ENCODE data around the gene SPDYE18.
"Not testable (repeated sequence)": the region's sequence is repeated elsewhere in the genome, so short reads cannot be mapped to it uniquely, and the experiment has no call there.

SPDYE18 gene, protein sequence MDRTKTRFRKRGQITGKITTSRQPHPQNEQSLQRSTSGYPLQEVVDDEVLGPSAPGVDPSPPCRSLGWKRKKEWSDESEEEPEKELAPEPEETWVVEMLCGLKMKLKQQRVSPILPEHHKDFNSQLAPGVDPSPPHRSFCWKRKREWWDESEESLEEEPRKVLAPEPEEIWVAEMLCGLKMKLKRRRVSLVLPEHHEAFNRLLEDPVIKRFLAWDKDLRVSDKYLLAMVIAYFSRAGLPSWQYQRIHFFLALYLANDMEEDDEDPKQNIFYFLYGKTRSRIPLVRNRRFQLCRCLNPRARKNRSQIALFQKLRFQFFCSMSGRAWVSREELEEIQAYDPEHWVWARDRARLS

DNA sequence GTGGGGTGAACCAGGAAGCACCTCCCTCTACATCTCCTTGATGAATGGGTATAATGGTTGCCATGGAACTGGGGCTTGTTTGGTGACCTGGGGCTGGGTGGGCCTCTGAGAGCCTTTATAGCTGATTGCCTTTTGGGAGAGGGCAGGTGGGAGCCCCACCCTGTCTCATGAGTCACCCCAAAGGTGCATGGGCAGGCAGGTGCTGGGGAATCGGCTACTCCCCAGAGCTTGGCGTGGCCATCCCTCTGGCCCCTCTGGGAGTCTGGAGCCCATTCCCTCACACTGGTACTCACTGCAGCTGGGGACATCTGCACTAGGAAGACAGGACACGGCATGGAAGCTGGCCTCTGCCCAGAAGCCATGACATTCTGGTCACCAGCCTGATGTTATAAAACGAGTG is at the start of gene SPDYE18:
SPDYE18 (minus strand) TSS at position 2 of the 400 bp plus-strand sequence. CDS start 2,046 bp downstream, outside the sequence.
- FAIRE-seq = not testable (repeated sequence)

DNA sequence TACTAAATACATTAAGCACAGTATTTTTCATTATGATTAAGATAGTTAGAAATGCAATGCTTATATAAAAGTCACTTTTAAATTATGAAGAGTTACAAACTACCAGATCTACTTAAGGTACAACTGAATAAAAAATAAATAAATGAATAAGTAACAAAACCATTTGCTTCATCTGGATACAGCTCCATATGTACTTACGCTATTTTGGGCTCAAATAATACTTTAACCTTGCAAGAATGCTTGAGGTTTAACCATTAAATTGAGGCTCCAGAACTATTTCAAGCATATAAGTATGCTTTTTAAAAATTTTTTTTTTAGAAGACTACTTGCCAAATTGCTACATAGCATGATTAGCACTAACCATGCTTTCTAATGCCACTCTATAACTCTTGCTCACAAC is 46.0 kb upstream of the SPDYE18 start:
- FAIRE-seq = not testable (repeated sequence)

DNA sequence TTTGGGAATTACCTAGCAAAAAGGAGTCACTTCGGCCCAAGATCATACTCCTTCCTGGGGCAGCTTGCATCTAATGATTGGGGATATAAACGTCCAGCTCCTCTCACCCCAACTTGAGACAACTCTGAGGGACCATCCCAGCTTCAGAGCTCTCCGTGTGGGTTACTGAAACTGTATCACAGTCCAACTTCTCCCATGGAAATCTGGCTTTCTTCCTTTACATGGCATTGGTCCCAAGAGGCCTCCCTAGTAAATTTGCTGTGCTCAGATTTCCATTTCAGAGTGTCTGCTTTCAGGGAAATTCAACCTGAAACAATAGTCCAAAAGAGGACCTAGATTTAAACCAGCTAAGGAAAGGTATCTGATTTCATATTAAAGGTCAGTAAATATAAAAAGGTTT is 45.3 kb upstream of the SPDYE18 start:
- not testable (repeated sequence) for FAIRE-seq

DNA sequence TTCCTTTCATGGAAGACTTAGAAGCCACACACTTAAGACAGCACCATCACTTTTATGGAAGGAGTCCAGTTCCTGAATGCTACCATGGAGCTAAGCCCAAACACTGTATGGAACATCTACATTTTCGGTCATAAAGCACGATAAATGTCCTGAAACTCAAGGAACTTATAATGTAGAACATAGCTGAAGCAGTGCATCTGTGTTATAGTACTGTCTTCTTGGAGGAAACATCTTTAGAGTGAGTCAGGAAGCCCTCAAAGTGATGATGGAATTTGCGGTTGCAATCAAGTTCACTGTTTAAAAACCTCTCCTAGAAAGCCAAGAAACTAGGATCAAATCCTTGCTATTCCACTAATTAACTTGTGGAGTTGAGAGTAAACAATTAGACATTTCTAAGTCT is 43.5 kb upstream of the SPDYE18 start:
- FAIRE-seq = not testable (repeated sequence)

DNA sequence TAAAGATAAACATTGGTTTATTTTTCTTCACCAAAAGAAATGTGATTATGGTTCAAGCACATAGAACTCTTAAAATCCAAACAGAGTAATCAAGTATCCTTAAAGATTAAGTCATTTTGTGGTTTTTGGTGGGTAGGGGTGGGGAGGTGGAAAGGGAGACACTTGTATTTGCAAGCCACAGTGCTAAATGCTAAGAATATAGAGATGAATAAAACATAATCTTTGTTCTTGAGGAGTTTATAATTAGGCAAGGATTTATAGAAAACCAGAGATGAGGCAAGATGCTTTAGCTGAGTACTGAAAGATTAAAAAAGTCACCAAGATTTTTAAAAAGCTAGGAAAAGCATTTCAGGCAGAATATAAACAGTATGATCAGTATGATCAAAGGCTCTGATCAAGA is 40.3 kb upstream of the SPDYE18 start:
- FAIRE-seq = not testable (repeated sequence)

DNA sequence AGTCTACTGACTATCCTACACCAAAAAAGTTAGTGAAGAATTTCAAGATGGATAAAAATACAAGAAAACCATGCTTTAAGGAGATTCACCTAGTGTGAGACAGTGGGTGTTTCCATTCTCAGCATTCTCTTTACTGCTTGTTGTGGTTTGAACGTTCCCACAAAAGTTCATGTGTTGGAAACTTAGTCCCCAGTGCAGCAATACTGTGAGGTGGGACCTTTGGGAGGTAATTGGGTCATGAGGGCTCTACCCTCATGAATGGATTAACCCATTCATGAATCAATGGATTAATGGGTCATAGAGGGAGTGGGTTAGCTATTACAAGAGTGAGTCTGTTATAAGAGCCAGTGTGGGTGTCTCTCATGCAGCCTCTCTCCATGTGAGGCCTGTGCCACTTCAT is 38.8 kb upstream of the SPDYE18 start:
- not testable (repeated sequence) for FAIRE-seq

DNA sequence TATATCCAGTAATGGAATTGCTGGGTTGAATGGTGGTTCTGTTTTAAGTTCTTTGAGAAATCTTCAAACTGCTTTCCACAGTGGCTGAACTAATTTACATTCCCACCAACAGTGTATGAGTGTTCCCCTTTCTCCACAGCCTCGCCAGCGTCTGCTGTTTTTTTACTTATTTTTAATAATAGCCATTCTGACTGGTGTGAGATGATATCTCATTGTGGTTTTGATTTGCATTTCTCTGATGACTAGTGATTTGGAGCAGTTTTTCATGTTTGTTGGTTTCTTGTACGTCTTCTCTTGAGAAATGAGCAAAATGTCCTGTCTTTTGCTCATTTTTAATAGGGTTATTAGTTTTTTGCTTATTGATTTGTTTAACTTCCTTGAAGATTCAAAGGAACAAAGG is 38.1 kb upstream of the SPDYE18 start:
- not testable (repeated sequence) for FAIRE-seq

DNA sequence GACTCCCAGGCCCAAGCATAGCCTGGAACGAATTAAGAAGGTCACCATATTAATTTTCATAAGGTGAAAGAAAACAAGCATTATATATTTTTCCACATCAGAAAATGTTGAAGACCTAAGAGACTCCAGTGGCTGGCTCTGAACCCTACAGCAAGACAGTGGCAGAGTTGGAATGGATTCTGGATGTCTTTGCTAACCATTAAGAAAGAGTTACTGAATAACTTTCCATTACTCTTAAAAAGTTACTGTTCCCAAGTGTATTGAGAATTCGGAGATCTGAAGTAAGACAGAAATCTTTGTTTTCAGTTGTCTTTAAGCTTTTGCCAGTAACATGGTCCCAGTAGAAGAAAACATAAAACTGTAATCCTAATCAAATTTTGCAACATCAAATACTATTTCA is 29.9 kb upstream of the SPDYE18 start:
- FAIRE-seq = not testable (repeated sequence)

DNA sequence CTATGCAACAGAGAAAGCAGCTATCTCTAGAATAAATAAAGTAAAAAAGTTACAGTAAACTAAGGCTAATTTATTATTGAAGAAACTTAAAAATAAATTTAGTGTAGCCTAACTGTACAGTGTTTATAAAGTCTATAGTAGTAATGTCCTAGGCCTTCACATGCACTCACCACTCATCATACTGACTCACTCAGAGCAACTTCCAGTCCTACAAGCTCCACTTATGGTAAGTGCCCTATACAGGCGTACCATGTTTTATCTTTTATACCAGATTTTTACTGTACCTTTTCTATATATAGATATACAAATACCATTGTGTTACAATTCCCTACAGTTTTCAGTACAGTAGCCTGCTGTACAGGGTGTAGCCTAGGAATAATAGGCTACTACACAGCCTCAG is 19.8 kb upstream of the SPDYE18 start:
- not testable (repeated sequence) for FAIRE-seq

DNA sequence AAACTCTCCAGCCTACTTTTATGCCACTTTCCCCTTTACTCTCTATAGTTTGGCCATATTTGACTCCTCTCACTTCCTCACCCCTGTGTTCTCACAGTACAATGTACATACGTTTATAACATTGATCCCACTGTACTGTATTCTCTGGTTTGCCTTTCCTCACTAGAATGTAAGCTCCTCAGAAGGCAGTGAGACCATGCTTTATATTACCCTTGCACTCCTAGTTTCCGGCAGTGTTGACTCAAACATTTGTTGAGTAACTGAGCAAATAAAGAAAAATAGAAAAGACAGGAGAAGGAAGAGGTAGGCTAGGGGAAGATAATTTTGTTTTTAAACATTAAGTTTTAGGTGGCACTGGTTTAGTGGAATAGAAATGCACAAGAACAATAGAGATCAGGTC is 17.9 kb upstream of the SPDYE18 start:
- FAIRE-seq = not testable (repeated sequence)

DNA sequence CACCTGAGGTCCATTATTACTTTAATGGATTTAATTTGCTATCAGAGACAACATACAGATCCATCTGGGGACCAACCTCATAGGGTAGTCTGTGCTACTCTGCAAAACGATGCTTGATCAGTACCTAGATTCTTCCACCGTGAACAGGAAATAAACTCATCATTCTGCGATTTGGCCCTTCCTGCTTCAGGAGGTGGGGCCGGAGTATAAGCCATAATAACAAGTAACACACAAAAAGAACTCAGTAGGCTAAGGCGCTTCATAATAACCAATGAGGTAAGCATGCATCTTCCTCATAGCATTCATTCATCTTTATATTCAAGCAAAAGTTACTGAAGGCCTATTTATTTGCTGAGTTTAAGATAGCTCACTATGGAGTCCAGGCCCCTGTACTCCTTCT is 17.3 kb upstream of the SPDYE18 start:
- FAIRE-seq = not testable (repeated sequence)

DNA sequence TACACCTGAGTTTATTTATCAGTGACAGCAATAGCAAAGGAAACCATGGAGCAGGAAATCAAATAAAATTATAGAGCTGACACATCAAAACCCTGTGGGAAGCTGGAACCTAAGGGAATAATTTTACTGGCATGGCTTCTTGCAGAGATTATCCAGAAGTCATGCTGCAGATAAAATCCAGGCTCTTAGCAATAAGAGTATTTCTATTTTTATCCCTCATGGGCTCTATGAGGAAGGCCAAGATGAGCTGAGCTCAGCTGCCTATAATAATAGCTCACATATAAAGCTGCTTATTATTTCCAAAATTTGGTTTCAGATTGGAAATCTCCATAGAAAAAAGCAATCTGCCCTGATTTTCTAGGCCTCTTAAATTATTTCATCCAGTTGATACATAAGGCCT is 16.8 kb upstream of the SPDYE18 start:
- FAIRE-seq = not testable (repeated sequence)

DNA sequence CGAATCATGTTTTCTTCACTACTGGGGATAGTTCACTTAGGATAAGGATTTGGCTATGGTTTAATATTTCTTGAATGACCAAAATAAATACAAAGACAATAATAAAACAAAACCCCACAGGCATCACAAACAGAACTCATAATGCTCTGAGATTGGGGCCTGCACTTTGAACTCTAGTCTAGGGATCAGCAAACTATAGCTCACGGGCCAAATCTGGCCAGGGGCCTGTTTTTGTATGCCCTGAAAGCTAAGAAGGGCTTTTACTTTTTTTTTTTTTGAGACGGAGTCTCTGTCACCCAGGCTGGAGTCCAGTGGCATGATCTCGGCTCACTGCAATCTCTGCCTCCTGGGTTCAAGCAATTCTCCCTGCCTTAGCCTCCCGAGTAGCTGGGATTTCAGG is 14.7 kb upstream of the SPDYE18 start:
- not testable (repeated sequence) for FAIRE-seq

DNA sequence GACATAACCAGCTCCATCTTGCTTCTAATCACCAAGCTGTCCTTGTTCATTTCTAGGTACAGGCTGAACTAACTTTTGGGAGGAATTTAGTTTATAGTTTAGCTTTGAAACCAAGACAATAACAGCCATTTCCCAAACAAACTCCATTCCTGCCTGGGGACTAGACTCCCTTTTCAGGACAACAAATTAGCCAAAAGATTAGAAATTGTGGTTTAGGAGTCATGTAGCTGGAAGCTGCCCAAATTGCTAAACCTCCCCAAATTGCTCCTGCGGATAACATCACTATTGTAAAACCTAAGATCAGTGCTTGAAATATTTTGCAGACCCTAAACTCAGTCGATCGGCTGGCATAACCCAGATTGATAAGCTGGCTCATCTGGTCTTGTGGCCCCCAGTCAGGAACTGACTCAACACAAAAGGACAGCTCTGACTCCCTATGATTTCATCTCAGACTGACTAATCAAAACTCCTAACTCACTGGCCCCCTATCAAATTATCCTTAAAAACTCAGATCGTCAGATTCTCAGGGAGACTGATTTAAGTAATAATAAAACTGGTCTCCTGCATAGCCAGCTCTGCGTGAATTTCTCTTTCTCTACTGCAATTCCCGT is 12.5 kb upstream of the SPDYE18 start:
- FAIRE-seq = not testable (repeated sequence)

DNA sequence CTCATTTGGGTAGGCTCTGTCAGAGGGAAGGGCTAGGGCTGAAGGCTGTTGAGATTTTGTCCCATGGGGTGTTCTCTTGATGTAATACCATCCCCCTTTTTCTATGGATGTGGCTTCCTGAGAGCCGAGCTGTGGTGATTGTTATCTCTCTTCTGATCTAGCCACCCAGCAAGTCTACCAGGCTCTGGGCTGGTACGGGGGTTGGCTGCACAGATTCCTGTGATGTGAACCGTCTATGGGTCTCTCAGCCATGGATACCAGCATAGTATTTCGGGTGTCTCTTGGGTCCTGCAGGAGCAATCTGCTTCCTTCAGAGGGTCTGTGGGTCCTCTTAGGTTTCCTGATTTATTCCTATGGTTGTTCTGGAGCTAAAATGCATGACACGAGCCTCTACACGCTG is 8.8 kb upstream of the SPDYE18 start:
- FAIRE-seq = not testable (repeated sequence)

DNA sequence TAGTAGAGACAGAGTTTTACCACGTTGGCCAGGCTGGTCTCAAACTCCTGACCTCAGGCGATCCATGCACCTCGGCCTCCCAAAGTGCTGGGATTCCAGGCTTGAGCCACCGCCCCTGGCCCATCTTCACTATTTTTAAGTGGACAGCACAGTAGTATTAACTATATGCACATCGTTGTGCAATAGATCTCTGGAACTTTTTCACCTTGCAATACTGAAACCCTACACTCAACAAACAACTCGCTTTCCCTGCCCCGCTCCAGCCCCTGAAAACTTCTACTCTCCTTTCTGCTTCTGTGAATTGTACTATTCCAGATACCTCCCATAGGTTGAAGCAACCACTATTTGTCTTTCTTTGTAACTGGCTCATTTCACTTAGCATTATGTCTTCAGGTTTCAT is 3.5 kb upstream of the SPDYE18 start:
- FAIRE-seq = not testable (repeated sequence)

DNA sequence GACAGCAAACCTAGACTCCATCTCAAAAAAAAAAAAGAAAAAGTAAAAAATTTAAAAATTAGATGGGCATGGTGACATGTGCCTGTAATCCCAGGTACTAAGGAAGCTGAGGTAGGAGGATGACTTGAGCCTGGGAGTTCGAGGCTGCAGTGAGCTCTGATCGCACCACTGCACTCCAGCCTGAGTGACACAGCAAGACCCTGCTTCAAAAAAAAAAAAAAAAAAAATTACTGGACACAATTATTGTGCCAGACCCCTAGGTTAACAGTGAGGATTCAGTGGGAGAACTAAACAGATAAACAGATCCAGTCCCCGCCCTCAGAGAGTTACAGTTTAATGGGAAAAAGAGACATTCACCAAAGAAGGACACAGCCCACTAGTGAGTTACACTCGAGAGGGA is 1.4 kb upstream of the SPDYE18 start:
- FAIRE-seq = not testable (repeated sequence)

DNA sequence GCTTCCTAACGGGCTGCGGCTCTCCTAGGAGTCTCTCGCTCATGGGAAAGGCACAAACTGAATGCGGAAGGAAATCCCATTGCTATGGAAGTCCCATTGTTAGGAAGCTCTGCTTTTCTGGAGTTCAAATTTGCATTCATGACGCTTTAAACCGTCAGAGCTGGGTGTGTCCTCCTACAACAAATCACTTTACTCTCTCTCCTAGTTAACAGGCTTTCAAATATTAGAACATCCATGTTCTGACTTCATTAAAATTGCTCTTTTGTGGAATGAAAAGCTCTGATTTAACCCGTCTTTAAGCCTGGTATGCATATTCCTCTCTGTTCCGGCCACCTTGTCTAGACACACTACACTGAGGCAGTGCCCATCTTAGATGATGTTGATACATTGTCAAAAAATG is 30.1 kb downstream of the SPDYE18 start, which contains the start of gene SPDYE17:
SPDYE17 (minus strand) TSS at position 101 of the 400 bp plus-strand sequence. CDS start 1,791 bp downstream, outside the sequence.
- FAIRE-seq = not testable (repeated sequence)

DNA sequence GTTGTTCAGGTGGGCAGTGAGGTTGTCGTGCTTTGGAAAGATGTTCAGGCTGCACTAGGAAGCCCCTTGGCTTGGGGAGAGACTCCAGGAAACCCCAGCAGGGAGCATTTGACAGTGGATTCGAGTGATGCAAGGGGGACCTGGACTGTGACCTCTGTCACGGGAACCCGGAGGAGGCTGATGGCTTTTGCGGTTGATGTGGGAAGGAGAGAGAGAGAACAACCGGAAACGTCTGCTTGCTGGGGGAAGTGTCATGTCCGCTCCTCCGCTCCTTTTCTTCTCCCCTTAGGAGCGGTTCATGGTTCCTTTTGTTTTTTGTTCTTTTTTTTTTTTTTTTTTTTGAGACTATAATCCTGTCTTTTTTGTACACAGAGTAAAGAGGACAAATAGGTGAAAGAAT is 36.0 kb downstream of the SPDYE18 start:
- FAIRE-seq = not testable (repeated sequence)

DNA sequence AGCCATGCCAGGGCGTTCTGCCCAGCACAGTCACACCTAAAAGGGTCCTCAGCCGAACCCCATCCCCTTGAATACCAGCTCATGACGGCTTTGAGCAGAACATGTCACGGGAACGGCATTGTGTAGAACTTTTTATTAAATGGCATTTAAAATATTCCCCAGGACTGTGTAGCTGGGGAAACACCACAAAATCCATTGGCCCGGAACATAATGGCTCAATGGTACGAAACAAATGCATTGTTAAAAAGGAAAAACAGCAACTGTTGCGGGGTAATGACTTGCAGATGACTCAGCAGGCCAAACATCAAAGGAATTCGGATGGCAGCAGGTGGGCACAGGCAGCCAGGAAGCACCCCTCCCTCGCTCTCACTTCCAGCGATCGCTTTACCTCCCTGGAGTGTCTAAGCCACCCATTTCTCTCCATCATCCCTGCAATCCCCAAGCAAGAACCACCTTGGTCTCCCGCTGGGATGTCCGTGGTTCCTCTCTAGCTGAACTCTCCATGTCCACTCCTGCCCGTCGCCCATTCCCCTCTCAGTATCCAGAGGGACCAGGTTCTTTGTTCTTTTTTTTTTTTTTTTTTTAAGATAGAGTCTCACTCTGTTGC is 52.2 kb downstream of the SPDYE18 start:
- not testable (repeated sequence) for FAIRE-seq

DNA sequence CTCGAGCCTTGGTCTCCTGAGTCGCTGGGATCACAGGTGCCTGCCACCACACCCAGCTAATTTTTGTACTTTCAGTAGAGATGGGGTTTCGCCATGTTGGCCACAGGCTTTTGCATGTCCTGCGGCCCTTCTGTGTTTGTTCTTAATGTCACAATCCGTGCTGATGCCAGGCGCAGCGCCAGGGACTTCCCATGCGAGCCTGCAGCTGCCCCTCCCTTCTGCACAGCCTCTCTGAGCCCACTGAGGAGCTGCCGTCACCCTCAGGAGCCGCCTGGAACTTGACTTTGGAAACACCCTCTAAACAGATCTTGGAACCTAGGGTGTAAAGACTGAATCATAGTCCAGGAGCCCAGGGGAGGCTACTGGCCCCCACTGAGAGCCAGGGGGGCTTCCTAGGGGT is 54.4 kb downstream of the SPDYE18 start:
- FAIRE-seq = not testable (repeated sequence)

DNA sequence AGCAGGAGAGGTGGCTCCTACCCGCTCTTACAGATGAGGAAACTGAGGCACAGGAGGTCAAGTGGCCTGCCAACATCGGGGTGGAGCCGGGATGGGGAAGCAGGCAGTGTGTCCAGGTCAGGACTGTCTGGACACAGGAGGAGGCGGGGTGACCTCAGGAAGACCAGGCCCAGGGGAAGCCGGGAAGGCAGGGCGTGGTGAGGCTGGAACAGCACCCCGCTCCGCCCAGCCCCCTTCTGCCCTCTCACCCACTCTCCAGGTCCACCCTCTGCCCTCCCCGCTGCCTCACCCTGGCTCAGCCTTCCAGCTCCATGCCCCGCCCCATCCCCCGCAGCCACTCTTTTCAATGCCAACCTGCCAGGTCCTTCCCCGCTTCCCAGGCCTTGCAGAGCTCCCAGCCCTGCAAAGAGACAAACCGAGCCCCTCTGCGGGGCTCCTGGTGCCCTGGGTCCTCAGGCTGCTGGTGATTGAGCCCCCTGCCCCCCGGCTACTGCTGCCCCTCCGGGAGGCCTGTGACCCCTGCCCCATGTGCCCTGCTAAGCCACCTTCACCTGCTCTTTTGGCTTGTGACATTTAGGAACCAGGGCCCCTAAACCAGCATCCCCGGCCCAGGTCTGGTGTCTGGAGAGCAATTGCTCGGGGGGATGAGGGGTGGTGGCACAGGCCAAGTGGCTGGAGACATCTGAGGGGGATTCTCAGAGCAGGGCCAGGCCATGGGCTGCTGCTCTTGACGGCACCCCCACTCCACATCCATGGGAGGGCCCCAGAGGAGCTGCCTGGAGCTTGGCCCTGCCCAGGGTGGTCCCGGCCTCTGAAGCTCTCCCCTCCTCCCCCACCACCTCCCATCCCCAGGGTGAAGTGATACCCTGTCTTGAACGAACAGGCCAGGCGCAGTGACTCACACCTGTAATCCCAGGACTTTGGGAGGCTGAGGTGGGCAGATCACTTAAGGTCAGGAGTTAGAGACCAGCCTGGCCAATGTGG is 55.9 kb downstream of the SPDYE18 start:
- not testable (repeated sequence) for FAIRE-seq

Measured in TTC549 (cell line).